GM12878 (cell line): ENCODE data around the gene MEP1B.

Experiments used
- CBFB ChIP-seq: IDR thresholded peaks from 2 replicates; pipeline ENCODE4 v1.6.1; 2016; ENCODE audit warnings: antibody characterized with exemption, low read depth
- FOS ChIP-seq: IDR thresholded peaks from 3 replicates; pipeline ENCODE4 v1.6.1; 2011; ENCODE audit warnings: borderline replicate concordance; ENCODE audit not compliant: insufficient read length; ENCODE audit errors: extremely low read depth
- NR2C1 ChIP-seq: fragments of 450-650 bp; IDR thresholded peaks from 2 replicates; pipeline ENCODE4 v1.6.1; 2017; ENCODE audit warnings: antibody characterized with exemption, mild to moderate bottlenecking, moderate library complexity
- POLR2AphosphoS5 ChIP-seq: IDR thresholded peaks from 2 replicates; pipeline ENCODE4 v1.6.1; 2011; ENCODE audit warnings: mild to moderate bottlenecking, low read length, inconsistent platforms
- SUZ12 ChIP-seq: fragments of 200-600 bp; sonication (generic); IDR thresholded peaks from one replicate; pipeline ENCODE4 v1.6.1; 2018; ENCODE audit warnings: antibody characterized with exemption, mild to moderate bottlenecking; ENCODE audit not compliant: unreplicated experiment
- TF ChIP-seq, protein P1 (sequence below), 3 experiments: IDR thresholded peaks in 2 of 3; conservative IDR thresholded peaks in 1 of 3; 2 replicates each; pipeline ENCODE4 v1.5.1; 2011; ENCODE audit warnings: low read depth in 3 of 3, low read length in 3 of 3, mild to moderate bottlenecking in 3 of 3, control low read depth in 2 of 3, moderate library complexity in 2 of 3, inconsistent platforms in 1 of 3, mixed read lengths in 1 of 3; ENCODE audit not compliant: control insufficient read depth in 2 of 3, insufficient read depth in 1 of 3; ENCODE audit errors: extremely low read depth in 1 of 3

- TF ChIP-seq, protein P1, sequence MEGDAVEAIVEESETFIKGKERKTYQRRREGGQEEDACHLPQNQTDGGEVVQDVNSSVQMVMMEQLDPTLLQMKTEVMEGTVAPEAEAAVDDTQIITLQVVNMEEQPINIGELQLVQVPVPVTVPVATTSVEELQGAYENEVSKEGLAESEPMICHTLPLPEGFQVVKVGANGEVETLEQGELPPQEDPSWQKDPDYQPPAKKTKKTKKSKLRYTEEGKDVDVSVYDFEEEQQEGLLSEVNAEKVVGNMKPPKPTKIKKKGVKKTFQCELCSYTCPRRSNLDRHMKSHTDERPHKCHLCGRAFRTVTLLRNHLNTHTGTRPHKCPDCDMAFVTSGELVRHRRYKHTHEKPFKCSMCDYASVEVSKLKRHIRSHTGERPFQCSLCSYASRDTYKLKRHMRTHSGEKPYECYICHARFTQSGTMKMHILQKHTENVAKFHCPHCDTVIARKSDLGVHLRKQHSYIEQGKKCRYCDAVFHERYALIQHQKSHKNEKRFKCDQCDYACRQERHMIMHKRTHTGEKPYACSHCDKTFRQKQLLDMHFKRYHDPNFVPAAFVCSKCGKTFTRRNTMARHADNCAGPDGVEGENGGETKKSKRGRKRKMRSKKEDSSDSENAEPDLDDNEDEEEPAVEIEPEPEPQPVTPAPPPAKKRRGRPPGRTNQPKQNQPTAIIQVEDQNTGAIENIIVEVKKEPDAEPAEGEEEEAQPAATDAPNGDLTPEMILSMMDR (IDR thresholded peaks at IDR 0.05 in 2 of 3, conservative IDR thresholded peaks at IDR 0.05 in 1 of 3; ENCODE audit: control insufficient read depth in 2 of 3, extremely low read depth in 1 of 3, insufficient read depth in 1 of 3, low read depth in 3 of 3, low read length in 3 of 3) = no peak
- TF ChIP-seq SUZ12 (no peak), CBFB (no peak), NR2C1 (no peak), FOS (no peak), POLR2AphosphoS5 (no peak)
Measured at GRCh38 chr18:32190209-32190608, 370 bp downstream of the MEP1B start.
